SIG-M5 treated with dmso at 0.1 percent for 504 hours (cell line): ENCODE data around the gene ERN1.

Experiments
- DNase-seq: peaks from one replicate; lab custom pipeline; 2025; ENCODE audit not compliant: unreplicated experiment; lab: John Stamatoyannopoulos, UW

ERN1 gene

DNA sequence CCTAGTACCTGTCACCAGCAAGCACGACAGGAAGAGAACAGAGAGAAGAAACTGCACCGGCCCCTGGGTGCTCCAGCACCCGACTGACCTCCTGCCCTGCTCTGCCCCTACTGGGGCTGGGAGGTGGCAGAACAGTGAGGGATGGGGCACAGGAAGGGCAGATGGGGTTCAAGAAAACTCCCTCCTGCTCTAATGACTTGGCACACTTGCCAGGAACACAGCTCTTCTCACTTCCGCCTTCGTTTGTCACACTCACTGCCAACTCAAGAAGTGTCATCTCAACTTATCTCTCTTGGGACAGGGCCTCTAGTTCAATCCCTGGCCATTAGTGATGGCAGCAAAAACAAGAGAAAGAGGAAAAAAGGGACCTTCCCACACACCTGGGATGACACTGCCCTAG, 66.9 kb downstream of the ERN1 start:
- no peak for DNase-seq

DNA sequence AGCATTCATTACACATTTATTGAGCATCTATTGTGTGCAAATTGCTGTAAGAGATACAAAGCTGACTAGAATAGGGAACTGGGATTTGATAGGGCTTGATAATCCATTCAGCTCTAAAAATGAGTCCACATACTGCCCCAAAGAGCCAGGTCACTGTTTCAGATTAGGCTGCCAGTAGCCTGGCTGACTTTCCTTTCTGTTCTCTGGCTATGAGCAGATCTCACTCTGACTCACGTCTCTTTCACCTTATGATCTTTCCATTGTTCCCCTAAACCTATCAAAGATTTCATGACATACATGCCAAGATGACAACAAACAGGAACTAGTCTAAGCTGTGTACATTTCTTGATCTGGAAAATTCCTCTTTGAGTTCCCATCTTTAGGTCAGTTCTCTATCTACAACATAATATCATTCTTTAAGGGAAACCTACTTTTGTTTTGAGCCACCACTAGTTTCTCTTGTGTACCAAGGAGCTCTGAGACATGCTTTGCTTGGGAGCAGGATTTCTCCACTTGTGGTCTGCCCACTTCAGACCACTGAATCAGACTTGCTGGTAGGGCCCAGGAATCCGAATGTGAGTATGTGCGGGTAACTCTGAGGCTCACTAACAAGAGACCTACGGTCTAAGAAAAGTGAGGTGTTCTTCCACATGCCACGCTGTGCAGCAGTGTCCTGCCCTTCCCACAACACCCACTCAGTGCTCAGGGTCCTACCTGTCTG, 68.6 kb downstream of the ERN1 start:
- no peak for DNase-seq

DNA sequence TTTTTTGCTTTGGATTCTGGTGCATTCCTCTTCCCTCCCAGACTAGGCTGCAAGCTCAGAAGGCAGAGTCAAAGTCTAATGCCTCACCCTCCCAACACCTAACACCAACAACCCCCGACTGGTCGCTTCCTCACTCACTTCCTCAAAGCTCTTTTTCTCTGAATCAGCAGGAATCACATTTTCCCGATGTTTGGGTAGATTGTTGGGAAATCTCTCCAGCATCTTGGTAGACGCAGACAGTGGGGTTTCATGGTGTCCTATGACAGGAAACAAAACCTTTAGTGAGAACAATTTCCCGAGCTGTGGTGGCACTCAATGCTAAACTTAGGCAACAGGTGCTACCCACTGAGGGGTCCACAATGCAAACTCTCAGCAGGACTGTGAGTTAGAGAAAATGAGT, 69.6 kb downstream of the ERN1 start:
- DNase-seq, result no peak

DNA sequence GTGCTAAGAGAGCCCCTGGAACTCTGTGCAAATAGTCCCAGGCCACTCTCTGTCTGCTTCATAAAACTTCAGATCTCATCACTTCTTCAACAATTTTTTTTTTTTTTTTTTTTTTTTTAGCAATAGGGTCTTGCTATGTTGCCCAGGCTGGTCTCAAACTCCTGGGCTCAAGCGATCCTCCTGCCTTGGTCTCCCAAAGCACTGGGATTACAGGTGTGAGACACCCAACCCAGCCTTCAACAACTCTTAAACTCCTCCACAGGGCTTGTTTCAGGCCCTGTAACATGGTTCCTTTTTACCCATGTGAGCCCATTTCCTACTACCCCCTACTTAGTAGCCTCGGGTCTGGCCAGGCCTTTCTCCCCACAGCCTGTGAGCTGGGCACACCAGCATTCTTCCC, 70.2 kb downstream of the ERN1 start:
- no peak for DNase-seq

DNA sequence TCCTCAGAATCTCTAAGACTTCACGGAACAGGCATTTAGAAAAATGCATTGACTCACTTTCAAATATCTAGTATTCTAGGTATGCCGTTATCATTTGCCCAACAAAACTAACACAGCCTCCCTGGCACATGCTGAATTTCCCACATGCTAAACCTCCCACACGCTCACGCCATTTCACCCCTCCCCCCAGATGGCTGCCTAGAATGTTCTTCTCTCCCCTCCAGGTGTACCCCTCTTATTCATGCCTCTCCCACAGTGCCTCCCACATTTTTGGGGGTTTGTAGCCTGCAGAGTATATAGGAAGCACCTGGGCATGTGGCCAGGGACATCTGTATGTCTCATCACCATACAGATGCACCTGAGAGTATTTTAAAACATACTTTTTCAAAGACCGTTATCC, 71.3 kb downstream of the ERN1 start:
- no peak for DNase-seq

DNA sequence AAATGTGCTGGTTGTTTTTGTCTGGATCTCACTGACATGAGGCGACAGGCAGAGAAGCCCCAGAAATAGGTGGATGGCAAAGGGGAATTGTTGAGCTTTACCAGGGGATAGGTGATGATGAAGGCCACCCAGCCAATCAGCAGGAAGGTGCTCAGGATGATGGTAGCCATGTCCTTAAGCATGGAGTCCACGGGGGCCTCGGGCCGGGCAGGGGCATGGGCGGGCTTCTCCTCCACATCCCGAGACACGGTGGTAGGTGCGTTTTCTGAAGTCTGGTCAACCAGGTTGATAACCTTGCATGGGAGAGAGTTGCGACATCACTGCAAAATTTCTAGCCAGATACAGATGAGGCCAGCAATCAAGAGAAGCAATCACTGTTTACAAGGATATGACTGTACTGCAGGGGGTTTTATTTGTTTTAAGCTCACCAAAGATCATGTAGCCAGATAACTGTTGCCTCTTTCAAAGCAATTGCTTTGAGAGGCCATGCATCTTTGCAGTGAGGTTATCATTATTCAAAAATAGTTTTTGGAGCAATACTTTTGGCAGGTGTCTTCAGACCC, 72.2 kb downstream of the ERN1 start:
- no peak for DNase-seq

DNA sequence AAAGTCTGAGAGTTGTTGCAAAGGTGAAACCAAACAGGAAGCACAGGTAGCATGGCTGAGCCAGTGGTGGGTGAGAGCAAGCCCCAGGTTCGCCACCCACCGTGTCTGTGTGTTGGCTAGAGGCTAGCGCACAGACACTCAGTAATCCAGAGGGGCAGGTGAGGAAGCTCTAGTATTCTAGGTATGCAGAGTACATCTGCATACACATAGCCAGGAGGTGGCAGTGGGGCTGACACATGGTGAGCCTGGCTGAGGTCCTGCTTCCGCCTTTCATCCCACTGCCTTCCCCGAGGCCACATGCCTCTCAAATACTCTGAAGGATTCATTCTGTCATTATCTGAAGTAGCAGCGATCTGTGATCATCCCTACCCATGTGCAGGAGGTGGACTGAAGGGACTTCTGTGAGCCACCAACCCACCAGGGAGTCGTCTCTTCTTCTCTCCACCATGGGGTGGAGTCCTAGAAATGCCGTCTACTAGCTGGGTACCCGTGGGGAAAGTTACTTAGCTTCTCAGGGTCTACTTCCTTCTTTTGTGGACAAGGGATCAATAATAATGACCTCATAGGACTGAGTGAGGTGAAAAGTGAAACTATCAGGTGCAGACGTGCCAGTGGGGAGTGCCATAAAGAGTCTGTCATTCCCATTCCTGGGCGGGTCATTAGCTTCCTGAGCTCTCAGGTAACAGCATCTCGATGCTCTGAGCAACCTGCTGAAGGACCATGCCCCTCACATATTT, 73.5 kb downstream of the ERN1 start:
- DNase-seq, result peak; percentile 11

DNA sequence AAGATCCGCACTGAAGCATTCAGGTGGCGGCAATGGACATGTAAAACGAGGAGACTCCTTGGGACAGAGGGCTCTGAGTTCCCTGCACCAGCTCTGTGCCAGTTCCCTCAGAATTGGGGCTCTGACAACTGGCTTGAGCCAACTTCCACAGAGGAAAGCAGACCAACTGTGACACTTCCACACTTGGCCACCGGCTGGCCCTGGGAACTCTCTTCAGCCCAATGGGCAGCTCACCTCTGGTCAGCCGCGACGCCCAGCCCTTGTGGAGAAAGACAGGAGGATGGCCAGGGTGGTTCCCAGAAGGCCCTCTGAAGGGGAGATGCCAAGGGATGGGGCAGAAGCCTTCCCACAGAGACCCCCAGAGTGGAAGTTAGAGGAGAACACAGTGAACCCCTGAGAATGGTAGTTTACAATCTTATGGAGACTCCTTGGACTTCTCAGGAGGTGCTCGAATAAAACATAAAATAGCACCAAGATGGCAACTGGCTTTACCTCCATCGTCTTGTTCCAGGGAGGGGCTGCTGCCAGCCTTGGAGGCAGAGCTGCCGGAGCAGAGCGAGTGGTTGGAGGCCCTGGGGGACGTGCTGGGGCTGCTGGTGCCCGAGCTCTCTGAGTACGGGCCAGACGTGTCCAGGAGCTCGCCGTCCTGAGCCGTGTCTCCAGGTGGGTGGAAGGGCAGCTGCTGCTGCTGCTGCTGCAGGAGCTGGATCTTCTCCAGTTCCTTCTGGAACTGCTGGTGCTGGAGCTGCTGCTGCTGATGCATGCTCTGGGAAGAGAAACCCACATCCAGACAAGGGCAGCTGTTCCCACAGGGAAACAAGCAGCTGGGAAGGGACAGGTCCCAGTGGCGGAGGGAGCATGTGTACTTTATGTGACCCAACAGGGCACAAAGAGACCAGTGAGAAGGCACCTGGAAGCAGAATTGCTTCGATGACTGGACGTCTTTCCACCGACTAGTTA, 74.5 kb downstream of the ERN1 start:
- DNase-seq, result no peak

DNA sequence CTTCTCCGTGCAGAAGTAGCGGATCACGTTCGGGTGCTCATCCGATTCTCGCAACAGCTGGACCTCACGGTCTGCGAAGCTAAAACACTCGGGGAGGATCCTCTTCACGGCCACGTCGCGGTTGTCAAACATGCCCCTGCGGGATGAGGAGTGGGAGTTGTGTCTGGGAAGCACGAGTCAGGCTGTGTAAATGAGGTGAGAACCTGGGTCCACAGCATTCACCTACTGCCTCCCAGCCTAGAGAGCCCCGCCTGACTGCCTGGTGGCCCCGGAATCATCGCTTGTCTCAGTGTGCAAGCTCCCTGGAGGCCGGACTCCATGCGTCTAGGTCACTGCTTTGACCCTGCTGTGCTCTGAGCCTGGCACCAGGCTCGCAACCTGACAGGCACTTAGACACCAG, 75.6 kb downstream of the ERN1 start:
- no peak for DNase-seq

DNA sequence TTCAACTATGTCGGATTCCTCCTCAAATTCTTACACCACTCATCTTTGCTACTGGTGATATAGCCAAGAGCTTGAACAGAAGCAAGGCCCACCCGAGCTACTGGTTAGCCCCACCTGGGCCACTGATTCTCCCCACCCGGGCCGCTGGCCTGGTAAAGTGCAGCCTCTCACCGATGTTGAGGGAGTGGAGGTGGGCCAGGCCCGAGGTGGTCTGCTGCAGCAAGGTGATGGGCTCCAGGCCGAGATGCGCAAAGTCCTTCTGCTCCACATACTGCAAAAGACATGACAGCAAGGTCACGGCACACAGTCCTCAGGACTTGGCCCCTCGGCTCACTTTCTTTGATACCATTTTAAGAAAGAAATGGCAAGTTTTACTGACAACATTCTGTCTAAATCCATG, 76.8 kb downstream of the ERN1 start:
- no peak for DNase-seq

DNA sequence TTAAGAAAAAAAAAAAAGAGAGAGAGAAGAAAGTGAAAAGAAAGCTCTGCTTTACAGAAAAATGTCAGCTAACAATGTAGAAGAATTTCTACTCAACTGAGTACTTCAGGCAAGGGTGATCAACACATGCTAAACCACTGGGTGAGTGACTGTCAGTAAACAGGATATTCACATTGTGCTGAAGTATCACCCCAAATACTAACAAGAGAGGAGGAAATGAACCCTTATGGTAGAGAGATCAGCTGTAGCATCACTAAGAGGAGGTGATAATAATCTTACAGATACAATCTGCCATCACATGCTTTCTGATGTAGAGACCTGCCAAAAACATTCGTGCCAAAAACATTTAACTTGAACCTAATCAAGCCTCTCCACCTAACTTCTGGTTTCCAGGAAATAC, 78.8 kb downstream of the ERN1 start:
- no peak for DNase-seq

DNA sequence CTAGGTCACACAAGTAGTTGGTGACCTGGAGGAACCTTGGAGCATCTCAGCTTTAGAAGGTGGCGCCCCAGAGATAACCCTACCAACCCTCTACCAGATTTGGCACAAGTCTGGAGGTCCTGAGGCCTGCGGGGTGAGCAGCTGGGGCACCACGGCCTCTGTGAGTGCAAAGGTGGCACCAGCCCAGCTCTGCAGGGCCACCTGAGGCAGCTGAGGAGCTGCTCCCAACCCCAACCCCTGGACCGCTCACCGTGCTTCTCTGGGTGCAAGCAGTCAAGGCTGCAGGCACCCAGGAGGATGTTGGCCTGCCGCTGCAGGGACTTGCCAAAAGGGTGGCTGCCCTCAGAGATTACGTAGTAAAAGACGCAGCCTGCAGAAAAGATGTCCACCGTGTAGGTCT, 81.1 kb downstream of the ERN1 start:
- no peak for DNase-seq

DNA sequence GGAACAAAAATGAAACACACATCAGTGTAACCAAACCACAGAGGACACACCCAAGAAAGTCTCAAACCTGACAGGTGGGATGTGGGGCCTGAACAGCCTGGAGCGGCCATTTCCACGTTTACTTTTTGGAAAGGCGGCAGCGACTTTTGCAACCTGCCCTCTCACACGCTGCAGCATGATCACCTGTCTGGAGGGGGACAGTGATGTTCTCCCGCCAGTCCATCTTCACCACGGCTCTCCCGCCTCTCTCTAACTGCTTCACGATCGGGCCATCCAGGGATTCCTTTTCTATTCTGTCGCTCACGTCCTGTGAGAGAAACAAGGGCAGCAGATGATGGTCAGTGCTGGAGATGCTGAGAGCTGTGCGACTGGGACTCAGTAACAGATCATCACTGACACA, 84.8 kb downstream of the ERN1 start:
- no peak for DNase-seq

DNA sequence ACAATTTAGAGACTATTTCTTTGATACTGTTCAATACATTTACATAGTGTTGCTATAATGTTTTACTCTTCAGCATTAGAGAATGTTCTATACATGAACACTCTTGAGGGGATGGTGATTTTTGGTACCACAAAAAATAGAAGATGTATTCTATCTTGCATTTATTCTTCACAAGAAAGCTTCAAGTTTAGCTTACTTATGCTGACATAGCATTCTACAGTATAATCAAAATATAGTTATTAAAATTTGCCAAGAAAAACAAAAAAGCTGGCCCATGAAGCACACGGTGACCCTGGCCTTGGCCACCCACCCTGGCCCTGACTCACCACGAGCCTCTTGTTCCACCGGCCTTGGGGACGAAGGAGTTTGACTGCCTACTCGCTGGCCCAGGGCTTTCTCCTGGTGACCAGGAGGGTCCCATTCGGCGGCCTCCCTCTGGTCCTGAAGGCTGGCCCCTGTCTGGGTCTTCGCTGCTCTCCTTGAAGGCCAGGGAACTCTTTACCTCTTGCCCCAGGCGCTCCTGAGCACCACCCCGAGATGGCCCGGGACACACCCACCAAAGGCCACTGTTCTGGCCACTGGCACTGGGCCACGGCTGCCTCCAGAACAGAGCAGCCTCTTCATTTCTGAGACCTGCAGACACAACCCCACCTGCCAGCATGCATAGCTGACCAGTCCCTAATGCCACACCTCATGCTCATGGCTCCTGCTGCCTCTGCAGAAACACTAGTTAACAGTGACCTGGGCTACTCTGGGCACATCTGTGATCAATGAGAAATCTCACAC, 87.1 kb downstream of the ERN1 start:
- DNase-seq, result no peak

DNA sequence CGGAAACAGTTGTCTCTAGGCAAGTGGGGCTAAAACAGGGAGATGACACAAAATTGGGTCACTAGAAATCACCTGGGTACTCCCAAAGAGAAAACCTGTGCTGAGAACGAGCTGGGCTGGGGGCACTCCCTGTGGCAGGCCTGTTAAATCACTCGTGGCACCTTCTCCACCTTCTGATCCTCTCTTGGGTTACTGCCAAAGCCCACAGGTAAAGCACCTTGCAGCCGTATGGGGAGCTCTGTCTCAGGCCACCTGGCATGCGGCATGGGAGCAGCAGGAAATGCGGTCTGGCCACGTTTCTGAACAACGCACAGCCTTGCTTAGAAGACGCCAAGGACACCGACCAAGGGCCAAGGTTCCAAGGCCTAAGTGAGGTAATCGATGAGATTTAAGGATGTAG, 88.0 kb downstream of the ERN1 start:
- no peak for DNase-seq

DNA sequence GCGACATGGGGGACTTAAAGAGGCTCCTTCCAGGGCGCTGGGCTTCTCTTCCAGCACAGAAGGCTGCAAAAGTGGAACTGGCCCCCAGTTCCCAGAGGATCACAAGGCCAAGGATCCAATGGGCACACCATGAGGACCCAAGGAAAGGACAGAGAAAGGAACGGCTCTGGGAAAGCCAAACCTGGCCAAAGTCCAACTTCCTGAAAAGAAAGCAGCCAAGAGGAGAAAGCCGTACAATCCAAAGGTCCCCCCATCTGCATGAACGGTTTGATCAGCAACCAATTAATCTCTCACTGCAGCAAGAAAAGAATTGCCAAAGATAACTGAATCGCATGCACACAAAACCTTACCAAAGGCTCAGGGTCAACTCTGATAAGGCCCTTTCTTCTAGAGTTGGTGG, 89.7 kb downstream of the ERN1 start:
- DNase-seq, result no peak

DNA sequence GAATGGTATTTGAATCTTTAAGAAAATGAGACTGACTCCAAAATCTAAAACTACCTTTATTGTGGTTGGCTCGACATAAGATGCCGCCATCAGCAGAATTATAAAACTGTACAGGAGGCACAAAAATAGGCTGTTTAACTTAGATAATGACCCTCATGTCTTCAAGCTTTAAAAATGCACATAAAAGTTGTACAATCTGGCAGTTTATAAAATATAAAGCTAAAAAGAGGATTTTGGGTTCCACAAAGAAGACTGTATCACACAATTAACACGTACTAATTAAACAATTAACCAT, 90.9 kb downstream of the ERN1 start:
- DNase-seq, result no peak

DNA sequence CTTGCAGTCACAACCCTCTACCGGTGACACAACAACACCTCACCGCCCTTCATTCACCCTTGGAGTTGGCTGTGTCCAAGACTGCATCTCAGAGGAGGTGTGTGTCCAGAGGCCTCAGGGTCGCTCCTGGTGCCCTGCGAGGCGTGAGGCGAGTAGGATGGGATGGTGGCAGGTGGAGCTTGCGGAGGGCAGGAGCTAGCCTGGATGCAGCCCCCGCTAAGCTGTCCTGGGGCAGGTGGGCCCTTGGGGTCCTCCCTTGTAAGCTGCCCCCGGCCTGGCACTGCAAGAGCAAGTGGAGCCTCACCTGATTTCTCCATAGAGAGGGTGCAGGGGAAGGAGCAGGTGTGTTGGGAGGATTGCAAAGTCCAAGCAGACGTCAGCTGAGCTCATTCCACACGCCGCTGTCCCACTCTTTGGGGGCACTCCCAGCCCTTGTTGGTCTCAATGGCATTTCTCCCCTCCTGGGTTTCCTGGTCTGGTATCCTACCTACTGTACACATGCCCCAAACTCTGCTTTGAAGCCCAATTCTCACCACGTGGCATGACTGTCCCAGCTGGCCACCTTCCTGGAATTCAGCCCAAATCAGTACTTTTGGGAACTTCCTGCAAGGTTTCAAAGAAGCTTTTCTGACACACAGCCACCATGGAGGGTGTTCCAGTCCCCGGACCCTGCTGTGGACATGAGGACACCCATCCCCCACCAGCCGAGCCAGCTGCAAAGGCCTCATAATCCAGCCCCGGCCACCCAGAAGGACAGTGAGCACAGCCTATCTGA, 91.4 kb downstream of the ERN1 start:
- DNase-seq, result no peak

DNA sequence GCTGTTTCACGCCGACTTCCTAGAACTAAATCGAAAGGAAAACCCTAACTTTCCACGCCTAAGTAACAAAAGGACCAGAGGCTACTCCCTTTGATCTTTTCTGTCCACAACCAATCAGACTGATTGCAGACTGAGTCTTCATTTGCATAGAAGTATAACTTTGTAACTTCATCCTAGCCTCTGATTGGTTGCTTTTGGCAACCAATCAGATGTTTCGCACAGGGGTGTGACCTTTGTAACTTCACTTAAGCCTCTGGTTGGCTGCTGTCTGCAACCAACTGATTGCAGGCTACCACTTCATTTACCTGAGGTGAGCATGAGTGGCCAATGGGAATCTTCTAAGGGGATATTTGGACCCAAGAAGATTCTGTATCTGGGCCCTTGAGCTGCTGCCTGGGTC, 92.1 kb downstream of the ERN1 start:
- no peak for DNase-seq

DNA sequence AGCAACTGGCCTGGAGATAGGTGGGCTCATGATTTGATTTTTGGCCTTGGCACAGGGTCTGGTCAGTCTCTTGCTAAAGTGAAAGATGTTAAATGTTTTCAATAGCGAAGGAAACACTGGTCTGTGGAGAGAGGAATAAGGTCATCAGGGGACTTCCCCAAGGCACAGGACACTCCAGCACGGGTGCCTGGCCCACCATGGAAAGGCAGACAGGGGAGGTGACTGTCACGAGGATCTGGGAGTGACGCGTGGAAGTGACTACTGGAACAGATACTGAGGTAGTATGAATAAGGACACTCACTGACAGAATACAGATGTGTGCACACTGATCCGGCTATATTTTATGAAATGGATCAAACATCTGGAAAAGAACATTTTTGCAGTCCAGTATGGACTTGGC, 92.8 kb downstream of the ERN1 start:
- no peak for DNase-seq
